Measurements from ENCODE around the gene MESP2. TPM values are rescaled to one million over a fixed set of nuclear protein-coding genes. Genes with fewer than 3 reads are reported as not detected.

MESP2 gene
- not detected in 2 replicates for total RNA-seq

GRCh38 chr15:89776274-89777072 lies at the start of gene MESP2:
MESP2 (plus strand) TSS chr15:89776332; CDS start chr15:89776358, 26 bp downstream.

GRCh38 chr15:89750560-89751542 lies 25.3 kb upstream of the MESP2 start, which contains the start of gene MESP1:
MESP1 (minus strand) TSS chr15:89751249; CDS start chr15:89751231, 18 bp downstream.

Other genes starting within 250 kb of the MESP2 start
- gene TICRR, start 200.9 kb upstream of the MESP2 start, total RNA-seq, result 4.0 and 5.0 TPM in 2 replicates
- 0.81 and 2.3 TPM in 2 replicates for gene KIF7, start 120.9 kb upstream of the MESP2 start, total RNA-seq
- 0.06 TPM in 1 of 2 replicates, not detected in the other for gene PLIN1, start 97.0 kb upstream of the MESP2 start, total RNA-seq
- 1.6 and 6.2 TPM in 2 replicates for gene PEX11A, start 85.6 kb upstream of the MESP2 start, total RNA-seq
- under 0.01 TPM in 1 of 2 replicates, not detected in the other for gene WDR93, start 85.5 kb upstream of the MESP2 start, total RNA-seq
- gene MESP1, start 25.1 kb upstream of the MESP2 start, total RNA-seq, result 0.16 and 0.31 TPM in 2 replicates
- gene ANPEP, start 38.5 kb downstream of the MESP2 start, total RNA-seq, result 6.0 and 14.2 TPM in 2 replicates
- 20.6 and 51.0 TPM in 2 replicates for gene AP3S2, start 117.7 kb downstream of the MESP2 start, total RNA-seq
- gene ARPIN, start 136.6 kb downstream of the MESP2 start, total RNA-seq, result 14.8 and 17.0 TPM in 2 replicates
- 6.6 and 12.0 TPM in 2 replicates for gene ZNF710, start 225.0 kb downstream of the MESP2 start, total RNA-seq